Activated T-helper 1 cell treated with anti-CD3 and anti-CD28 coated beads, Interleukin-2, amount 50 U/mL, for 16 hours (primary cell): ENCODE results near the gene OPA1.

Experiments used
- DNase-seq, 2 donors: peaks; one replicate each; pipeline ENCODE4 v3.0.0-alpha.2; 2020; ENCODE audit warnings: low read depth in 1 of 2, low spot score in 1 of 2

The OPA1 gene

DNA sequence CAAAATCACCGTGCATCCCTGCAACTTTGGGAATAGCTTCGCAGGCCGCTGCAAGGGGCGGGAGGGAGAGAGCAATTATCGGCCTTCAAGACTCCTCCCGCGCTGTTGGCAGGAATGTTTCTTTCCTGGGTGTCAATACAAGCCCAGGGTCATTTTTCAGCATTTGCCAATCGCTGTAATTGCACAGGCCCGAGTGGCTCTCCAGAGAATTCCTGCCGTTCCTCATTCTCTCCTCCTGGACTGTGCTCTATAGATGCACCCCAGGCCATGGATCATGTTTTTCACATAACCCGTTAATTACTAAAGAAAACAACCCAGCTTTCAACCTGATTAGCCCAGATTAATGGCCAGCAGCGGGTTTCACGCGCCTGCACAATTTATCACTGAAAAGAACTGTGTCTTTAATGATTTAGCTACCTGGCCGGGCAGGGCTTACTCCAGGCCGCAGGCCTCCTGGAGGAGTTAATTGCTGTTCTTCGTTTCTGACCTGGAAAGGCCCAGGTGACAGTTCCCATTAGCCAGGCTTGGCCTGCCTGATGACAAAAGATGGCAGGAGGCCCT, 144.3 kb downstream of the OPA1 start:
- no peak for DNase-seq

DNA sequence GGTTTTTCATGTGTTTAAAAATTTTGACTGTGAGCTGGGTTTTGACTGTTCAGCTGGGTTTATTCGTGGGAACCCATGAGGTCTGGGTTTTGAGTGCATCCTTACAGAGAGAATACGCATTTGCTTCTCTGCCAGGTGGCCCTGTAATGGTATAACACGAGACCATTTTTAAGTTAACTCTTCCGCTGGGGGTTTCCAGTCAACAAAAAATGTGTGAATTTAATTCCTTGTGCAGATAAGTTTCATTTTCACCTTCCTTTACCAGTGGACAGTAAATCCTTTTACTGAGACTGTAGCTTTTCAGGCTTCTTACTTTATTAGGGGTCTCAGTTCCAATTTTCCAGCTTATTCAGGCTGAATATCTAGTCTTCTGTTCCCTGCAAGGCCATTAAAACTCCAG, 149.6 kb downstream of the OPA1 start:
- no peak for DNase-seq

DNA sequence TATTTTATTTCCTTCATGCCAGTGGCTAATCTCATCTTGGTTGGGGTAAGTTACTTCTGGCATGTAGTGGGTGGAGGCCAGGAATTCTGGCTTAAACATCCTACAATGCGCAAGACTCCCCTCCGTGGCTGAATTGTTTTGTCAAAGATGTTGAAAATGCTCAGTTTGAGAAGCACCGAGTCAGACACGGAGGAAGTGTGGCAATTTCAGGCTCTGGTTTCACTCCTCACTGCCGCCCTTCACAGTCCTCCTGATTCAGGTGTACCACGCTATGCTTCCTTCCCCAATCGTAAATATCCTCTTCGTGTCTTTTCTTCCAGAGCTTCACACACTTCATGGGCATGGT, 150.7 kb downstream of the OPA1 start:
- DNase-seq: no peak

DNA sequence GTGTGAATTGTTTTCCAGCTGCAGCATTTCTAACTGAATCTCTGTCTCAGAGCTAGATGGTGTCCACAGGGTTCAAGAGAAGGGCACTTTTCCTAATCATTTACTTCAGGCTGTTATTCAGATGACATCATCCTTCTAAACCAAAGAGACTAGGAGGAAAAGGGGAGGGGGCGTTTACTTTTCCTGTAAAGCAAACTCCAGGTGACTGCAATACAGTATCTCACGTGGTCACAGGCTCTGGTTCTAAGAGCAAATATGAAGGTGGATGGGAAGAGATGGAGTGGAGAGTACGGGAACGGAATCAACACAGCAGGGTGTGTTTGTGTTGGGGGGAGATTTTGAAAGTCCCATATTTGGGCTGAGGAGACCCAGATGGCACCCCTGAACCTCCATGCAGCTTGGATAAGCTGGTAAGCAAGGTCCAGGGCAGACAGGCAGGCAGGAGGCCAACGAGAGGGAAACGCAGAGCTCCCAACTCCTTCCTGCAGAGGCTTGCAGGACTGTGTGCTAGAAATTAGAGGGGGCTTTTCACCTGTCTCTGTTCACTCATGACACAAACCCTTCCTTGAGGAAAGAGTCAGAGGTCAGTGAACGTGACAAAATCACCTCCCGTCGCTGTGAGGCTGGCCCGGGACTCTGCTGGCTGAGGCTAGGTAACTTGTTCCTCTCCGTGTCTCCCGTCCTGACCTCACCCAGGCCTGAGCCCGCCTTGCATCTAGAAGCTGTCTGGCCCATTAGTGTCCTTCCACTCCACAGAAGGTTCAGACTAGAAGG, 151.2 kb downstream of the OPA1 start:
- DNase-seq: no peak

DNA sequence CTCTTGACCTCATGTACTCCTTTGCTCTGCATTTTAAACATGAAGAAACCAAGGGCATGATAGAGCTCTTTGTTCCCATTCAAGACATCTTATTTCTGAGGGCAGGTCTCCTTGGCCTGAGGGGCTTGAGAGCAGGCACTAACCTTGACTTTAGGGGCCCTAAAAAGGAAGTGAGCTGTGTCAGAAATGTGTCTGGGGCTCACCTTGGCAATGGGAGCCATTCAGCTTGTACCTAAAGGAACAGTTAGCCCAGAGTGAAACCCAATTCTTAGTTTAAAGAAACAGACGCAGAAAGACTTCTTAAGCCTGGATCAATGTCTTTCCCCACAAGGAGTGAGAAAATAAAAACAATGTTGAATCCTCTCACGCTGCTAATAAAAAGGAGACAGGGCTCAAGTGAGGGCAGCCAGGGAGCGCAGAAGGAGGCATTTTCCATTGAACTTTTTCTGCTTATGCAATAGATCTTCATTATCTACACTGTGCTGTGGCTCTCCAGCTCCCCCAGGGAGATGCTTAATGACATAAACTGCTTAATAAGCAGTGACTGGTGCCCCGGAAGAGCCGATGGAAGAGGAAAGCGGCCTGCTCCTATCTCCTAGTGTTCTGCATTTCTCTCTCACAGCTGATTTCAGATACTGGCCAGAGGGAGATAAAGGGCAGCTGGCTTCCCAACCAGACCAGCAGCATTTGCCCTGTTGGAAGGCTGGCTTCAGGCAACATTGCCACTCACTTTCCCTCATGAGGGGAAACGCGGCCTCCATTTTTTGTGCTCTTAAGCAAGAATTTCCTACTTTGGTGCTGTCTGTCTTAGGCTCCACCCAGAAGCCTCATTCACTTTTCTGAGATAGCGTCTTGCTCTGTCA, 152.0 kb downstream of the OPA1 start:
- DNase-seq: no peak

DNA sequence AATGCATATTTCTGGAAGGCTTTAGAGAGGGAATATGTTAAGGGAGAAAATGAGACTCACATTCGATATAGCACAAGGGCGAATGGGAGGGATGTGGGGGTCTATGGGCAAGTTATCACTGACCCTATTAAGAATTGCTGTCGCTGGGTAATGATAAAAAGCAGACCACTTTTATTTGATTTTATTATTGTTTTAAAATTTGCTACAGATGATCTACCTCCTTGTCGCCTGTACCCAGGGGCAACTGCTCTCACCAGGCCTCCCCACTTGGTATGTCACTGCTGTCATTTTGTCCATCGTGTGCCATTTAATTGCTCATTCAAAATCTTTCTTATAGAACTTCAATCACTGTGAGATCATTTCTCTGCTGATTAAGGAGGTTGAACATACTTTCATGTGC, 153.8 kb downstream of the OPA1 start:
- DNase-seq: no peak
